Left hindlimb (tissue), 1 donor: ENCODE data around the gene CEP350.

Experiments used
- DNase-seq: peaks from one replicate; pipeline ENCODE4 v3.0.0-alpha.2; 2018

The CEP350 gene

GRCh38 chr1:180066150-180066549, 111.5 kb downstream of the CEP350 start:
- DNase-seq: no peak

GRCh38 chr1:180070286-180070685, 115.7 kb downstream of the CEP350 start:
- no peak for DNase-seq

DNA sequence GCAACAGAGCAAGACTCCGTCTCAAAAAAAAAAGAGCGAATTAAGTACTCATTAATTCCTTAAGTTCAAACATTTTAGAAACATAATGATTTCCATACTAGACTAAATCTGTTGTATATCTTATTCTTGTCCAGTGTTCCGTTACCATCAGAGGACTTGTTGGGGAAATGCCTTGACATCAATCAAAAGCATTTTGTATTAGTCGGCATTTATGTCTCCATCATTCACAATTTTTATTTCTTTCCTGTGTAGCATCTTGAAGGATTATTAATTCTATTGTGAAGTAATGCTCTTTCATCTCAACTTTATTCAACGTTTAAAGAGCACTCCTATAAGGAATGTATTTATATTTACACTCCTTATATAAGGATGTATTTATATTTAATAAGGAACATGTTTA, 117.1 kb downstream of the CEP350 start:
- DNase-seq: no peak

GRCh38 chr1:180080439-180080838, 125.8 kb downstream of the CEP350 start:
- DNase-seq: no peak

DNA sequence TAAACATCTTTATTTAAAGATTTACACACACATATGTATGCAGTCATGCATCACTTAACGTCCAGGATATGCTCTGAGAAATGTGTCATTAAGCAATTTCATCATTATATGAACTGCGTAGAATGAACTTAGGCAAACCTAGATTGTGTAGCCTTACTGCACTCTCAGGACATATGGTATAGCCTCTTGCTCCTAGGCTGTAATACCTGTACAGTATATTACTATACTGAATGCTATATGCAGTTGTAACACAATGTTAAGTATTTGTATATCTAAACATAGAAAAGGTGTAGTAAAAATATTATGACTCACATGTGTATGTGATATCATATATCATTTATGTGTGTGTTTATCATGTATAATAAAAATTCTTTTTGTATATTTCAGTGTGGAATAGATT, 126.9 kb downstream of the CEP350 start:
- no peak for DNase-seq

DNA sequence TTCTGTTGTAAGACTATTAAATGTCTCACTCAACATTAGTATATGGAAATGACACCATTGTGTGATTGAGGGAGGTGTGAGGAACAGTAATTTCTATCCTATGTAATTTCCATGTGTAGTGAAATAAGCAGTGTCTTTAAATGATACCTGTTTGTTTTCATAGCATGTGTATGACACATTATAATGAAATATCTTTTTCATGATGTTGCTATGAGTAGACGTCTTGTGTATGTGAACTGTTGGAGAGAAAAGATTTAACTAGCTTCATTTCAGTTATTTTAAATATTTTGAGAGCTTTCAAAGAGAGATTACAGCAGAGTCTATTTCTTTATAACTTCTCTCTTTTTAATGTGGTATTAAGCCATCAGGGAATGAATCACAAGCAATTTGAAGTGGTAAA, 128.6 kb downstream of the CEP350 start:
- DNase-seq: no peak

- DNase-seq: no peak
Measured at GRCh38 chr1:180084867-180085266, 130.3 kb downstream of the CEP350 start.

DNA sequence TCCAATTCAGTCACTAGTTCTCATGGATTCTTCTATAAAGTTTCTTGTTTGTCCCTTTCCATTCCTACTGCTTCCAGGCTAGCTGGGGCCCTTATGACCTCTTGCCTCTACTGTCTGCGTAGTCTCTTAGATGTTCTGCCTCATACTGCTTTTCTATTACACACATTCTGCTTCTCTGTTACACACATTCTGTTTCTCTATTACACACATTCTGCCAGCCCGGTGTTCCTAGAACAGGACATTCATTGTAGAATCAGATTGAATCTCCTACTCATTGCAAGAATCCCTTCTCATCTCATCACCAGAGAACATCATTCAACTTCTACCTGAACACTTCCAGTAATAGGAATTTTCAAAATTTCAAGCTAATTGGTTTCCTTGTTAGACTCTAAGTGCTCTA, 130.7 kb downstream of the CEP350 start:
- no peak for DNase-seq

- no peak for DNase-seq
Measured at GRCh38 chr1:180092931-180093650, 138.5 kb downstream of the CEP350 start.

DNA sequence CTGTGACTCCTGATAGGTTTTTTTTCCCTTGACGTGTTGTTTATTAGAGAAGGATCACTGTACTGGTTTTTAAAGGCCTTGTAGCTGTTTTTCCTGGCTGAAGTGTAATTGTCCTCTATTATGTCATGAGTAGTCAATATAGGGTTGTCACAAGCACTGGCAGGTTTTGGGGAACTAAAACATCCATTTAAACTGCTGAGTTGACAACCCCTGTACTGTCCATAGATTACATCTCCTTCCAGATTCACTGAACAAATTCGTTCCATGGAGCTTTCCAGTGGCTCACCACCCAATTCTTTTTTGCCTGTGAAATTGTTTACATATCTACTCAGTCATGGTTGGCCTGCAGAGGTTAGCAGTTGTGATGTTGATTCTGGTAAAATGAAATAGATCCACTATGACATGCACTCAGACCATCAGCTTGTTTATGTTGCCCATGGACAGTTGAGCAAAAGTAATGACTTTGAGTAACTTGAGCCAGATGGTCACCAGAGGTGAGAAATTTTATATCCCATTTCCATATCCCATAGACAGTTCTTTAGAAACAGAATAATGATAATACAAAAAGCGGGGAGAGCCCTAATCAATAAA, 140.2 kb downstream of the CEP350 start:
- no peak for DNase-seq

DNA sequence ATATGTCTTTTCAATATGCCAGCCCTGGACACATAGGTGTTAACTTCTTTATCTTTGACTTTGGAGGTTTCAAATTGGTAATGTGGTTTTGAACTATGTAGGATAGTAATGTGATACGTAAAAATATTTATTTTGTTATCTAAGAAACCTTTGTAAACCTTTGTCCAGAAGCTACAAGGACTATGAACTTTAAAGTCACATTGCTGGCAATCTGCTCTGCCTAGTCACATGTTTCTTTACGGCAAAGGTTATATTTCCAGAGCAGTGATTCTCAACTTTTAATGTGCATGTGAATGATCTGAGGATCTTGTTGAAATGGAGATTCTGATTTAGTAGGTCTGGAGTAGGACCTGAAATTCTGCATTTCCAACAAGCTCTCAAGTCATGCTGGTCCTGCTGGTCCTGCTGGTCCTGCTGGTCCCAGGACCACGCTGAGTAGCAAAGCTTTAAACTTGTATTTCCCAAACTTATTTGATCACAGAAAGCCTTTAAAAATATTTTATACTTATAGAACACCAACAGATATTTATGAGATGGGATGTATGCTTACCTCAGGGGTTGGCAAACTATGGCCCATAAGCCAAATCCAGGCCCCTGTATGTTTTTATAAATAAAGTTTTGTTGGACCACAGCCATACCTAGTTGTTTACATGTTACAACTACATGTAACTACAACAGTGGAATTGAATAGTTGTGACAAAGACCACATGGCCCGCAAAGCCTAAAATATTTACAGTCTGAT, 142.1 kb downstream of the CEP350 start:
- no peak for DNase-seq

- no peak for DNase-seq
Measured at GRCh38 chr1:180097326-180097605, 142.7 kb downstream of the CEP350 start.

DNA sequence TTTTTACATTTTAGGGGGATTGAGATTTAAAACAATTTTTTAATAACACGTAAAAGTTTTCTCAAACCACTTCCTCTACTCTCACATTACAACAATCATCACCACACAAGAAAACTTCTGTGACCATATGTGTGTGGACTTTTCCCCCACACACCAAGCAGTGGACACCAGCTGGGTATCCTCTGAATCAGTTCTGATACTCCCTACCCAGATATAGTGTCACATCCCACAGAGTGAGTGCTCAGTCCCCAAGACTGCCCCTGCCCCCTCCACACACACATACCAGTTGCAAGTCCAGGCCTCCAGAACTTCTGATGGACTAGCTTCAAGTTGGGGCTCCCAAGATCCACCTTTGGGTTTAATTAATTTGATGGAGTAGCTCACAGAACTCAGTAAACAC, 146.8 kb downstream of the CEP350 start:
- no peak for DNase-seq

GRCh38 chr1:180103819-180104218, 149.2 kb downstream of the CEP350 start:
- no peak for DNase-seq

DNA sequence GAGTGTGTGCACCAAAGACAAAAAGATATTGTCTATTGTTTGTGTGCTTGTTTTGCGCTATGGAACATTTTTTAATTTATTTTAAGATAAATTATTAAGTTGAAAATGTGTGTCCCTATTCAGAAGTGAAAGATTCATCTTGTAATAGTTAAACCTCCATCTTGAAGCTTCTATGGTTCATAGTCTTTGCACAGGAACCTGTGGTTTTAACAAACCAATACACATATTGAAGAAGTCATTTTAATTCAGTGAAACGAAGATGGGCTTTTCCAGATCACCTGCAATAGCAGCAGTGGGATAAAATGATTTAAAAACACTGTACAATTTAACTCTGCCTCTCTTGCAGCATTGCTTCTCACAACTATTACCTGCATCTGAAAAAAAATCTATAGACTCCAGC, 157.5 kb downstream of the CEP350 start:
- DNase-seq: no peak

- DNase-seq: no peak
Measured at GRCh38 chr1:180112984-180113647, 158.5 kb downstream of the CEP350 start.

- DNase-seq: no peak
Measured at GRCh38 chr1:180114396-180114945, 159.9 kb downstream of the CEP350 start.

- DNase-seq: no peak
Measured at GRCh38 chr1:180116964-180117763, 162.6 kb downstream of the CEP350 start.

DNA sequence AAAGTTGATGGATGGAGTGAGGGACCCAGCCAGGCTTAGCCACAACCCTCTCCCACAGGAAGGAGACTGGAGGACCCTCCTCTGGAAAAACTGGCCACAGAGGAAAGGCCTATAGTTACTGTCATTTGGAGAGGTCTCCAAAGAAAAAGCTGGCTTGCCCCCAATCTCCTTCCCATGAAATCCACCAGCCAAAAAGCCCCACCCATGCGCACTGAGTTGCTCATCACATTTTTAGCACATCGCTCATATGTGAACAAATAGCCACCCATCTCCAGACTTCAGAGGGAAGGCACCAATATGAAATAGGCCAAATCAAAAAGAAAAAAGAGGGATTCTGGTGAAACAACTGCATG, 163.1 kb downstream of the CEP350 start:
- no peak for DNase-seq

GRCh38 chr1:180119837-180120236, 165.2 kb downstream of the CEP350 start:
- no peak for DNase-seq

- no peak for DNase-seq
Measured at GRCh38 chr1:180123463-180123936, 168.9 kb downstream of the CEP350 start.

GRCh38 chr1:180130651-180131050, 176.0 kb downstream of the CEP350 start:
- DNase-seq: no peak

DNA sequence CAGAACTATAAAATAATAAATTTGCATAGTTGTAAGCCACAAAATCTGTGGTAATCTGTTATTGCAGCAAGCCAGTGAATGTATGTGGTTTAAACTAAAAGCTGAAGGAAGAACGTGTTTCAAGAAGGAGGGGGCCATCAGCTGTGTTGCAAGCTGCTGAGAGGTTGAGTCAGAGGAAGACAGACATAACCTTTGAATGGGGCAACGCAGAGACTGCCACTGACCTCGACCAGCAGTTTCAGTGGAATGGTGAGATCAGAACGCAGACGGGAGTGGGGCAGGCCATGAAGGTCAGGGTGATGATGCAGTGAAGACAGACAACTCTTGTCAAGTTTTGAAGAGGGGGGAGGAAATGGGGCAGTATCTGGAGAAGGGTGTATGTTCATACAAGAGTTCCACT, 176.9 kb downstream of the CEP350 start:
- no peak for DNase-seq
